Adrenal gland (tissue), 12 donors: Measurements from ENCODE around the gene MT1B. TPM values are rescaled to one million over a fixed set of nuclear protein-coding genes. Genes with fewer than 3 reads are reported as not detected.

Experiments used
- DNase-seq, 7 donors: peaks; one replicate each; pipeline ENCODE4 v3.0.0-alpha.2; 2019 to 2020
- H3K27ac ChIP-seq, 5 donors: fragments of 200-600 bp; sonication (generic) in 4 of 5; 1 replicate in 3 of 5; 2 replicates in 2 of 5; pipeline versions ENCODE4 v1.5.1 to v1.8.0; 2016 to 2020; ENCODE audit warnings: mild to moderate bottlenecking in 1 of 5
- H3K27me3 ChIP-seq: fragments of 200-600 bp; 2 replicates; pipeline ENCODE4 v1.8.0; 2021
- H3K36me3 ChIP-seq, 2 donors: fragments of 200-600 bp; replicated peaks in 1 of 2; 1 replicate in 1 of 2; 2 replicates in 1 of 2; pipeline versions ENCODE4 v1.5.1 to v1.8.0; 2018 to 2022
- H3K4me1 ChIP-seq, 2 donors: fragments of 200-600 bp; replicated peaks in 1 of 2; 1 replicate in 1 of 2; 2 replicates in 1 of 2; pipeline versions ENCODE4 v1.5.1 to v1.8.0; 2018 to 2021
- H3K4me3 ChIP-seq, 4 donors: fragments of 200-600 bp; sonication (generic) in 3 of 4; one replicate each; pipeline ENCODE4 v1.5.1; 2016 to 2018
- H3K9me3 ChIP-seq, 3 donors: fragments of 200-600 bp; sonication (generic) in 1 of 3; replicated peaks in 1 of 3; 1 replicate in 2 of 3; 2 replicates in 1 of 3; pipeline versions ENCODE4 v1.5.1 to v1.8.0; 2016 to 2021
- CTCF ChIP-seq, 6 experiments: fragments of 450-650 bp in 4 of 6; fragments of 200-600 bp in 2 of 6; sonication (generic) in 1 of 6; IDR thresholded peaks; 1 replicate in 5 of 6; 2 replicates in 1 of 6; pipeline versions ENCODE4 v1.5.1 to v1.8.0; 2016 to 2021; ENCODE audit warnings: antibody characterized with exemption in 6 of 6, mild to moderate bottlenecking in 2 of 6, moderate library complexity in 1 of 6
- POLR2A ChIP-seq, 2 donors: fragments of 450-650 bp; IDR thresholded peaks; one replicate each; pipeline ENCODE4 v1.6.1; 2017; ENCODE audit warnings: antibody characterized with exemption in 2 of 2, mild to moderate bottlenecking in 2 of 2, moderate library complexity in 1 of 2
- WGBS, 4 donors: extraction: QIAGEN DNeasy Blood & Tissue Kit in 2 of 4; methylation state at CpG; one replicate each; pipeline versions ENCODE4 v1.1.5 to v1.1.7; 2013 to 2017; 5-methylcytosine and 5-hydroxymethylcytosine counted together
- intact Hi-C, 2 donors: fragments of 100-400 bp; cut with DNase I; formaldehyde crosslinking; loops; one replicate each; pipeline versions ENCODE4 v1.14.1 to v1.15.0; 2022 to 2023
- polyA plus RNA-seq, 3 donors: library from polyadenylated mRNA; stranded (reverse); fragments of 200-250 nt in 2 of 3; fragments of 350-450 nt in 1 of 3; fragmentation: Illumina TruSeq in 1 of 3; extraction: RNeasy Lipid Tissue Mini Kit (QIAGEN cat#74804) in 1 of 3; gene quantifications; one replicate each; pipeline ENCODE4 v1.2.3, GENCODE V29; 2013 to 2014
- total RNA-seq, 9 donors: library from RNA; depleted of rRNA in 4 of 9; stranded (reverse); fragments of >200 nt in 4 of 9; fragments of 120-200 nt in 1 of 9; fragmentation: NEBNext Ultra II Directional in 1 of 9; extraction: Animal tissue kit (Norgen Biotek cat#: 25700) in 1 of 9; gene quantifications; one replicate each; pipeline versions ENCODE4 v1.1.0 to v1.2.4, GENCODE V29; 2013 to 2023
- donor health status: healthy with polysubstance abuse.
- donor health status: Bipolar disorder and iron deficiency.
- donor health status: DM: yes; HTN: yes; CAD: no.
- donor health status: DM: no; HTN: no; CAD: no.
- donor health status: DM: no; HTN: no; CAD: no.
- donor health status: DM: yes; HTN: yes; CAD: no.

MT1B gene
- total and polyA plus RNA-seq, 12 donors = not detected

GRCh38 chr16:56647641-56648431 is 3.9 kb upstream of the MT1B start:
- Histone ChIP-seq H3K36me3 (no peaks in the 10 kb centered on the region), H3K27ac (no peak overlapping the region), H3K4me3 (no peak overlapping the region), H3K27me3 (no peaks in the 10 kb centered on the region), H3K4me1 (peaks cover 0 to 7% of the 10 kb centered on the region in 2 donors), H3K9me3 (no peaks in the 10 kb centered on the region)
- no peak for DNase-seq
- no peak for TF ChIP-seq POLR2A (IDR thresholded peaks at IDR 0.05)
- no peak for TF ChIP-seq CTCF (IDR thresholded peaks at IDR 0.05)
- intact Hi-C loops = no loop called here
- 55 to 91% (median 63%) methylated on average over 13 to 33 of the region's 33 CpGs for WGBS, 4 donors

GRCh38 chr16:56649271-56649670 is 2.4 kb upstream of the MT1B start:
- H3K27me3 ChIP-seq = no peaks in the 10 kb centered on the region
- no peaks in the 10 kb centered on the region for H3K9me3 ChIP-seq
- intact Hi-C loops = no loop called here
- TF ChIP-seq CTCF (IDR thresholded peaks at IDR 0.05) (no peak), POLR2A (IDR thresholded peaks at IDR 0.05) (no peak)
- H3K4me1 ChIP-seq = peaks cover 0 to 7% of the 10 kb centered on the region in 2 donors
- DNase-seq = no peak
- no peak overlapping the region for H3K4me3 ChIP-seq
- H3K36me3 ChIP-seq = no peaks in the 10 kb centered on the region
- WGBS, 4 donors = 53 to 75% (median 64%) methylated on average over 1 to 2 of the region's 2 CpGs
- H3K27ac ChIP-seq = no peak overlapping the region

GRCh38 chr16:56649820-56650219 is 1.9 kb upstream of the MT1B start:
- intact Hi-C loops = no loop called here
- Histone ChIP-seq H3K4me3 (no peak overlapping the region), H3K4me1 (peaks cover 0 to 7% of the 10 kb centered on the region in 2 donors), H3K27ac (no peak overlapping the region), H3K9me3 (no peaks in the 10 kb centered on the region), H3K27me3 (no peaks in the 10 kb centered on the region), H3K36me3 (no peaks in the 10 kb centered on the region)
- WGBS, 4 donors = 87 to 95% (median 92%) methylated on average over 3 of the region's 3 CpGs
- TF ChIP-seq CTCF (IDR thresholded peaks at IDR 0.05) (no peak), POLR2A (IDR thresholded peaks at IDR 0.05) (no peak)
- no peak for DNase-seq

- intact Hi-C loops = no loop called here
- no peak for TF ChIP-seq POLR2A (IDR thresholded peaks at IDR 0.05)
- no peak for TF ChIP-seq CTCF (IDR thresholded peaks at IDR 0.05)
- Histone ChIP-seq H3K4me3 (no peak overlapping the region), H3K27ac (no peak overlapping the region), H3K36me3 (no peaks in the 10 kb centered on the region), H3K9me3 (no peaks in the 10 kb centered on the region), H3K4me1 (peaks cover 0 to 5% of the 10 kb centered on the region in 2 donors), H3K27me3 (no peaks in the 10 kb centered on the region)
- no peak for DNase-seq
- WGBS, 4 donors = 22 to 82% (median 65%) methylated on average over 1 of the region's 1 CpG
Measured at GRCh38 chr16:56652600-56652999, 914 bp downstream of the MT1B start.
